ENCODE data around the gene EPHA7. TPM values are rescaled to one million over a fixed set of nuclear protein-coding genes. Genes with fewer than 3 reads are reported as not detected.

Gene EPHA7
- total and polyA plus RNA-seq, 2 of the 4 experiments (the other 2 are of a cell fraction) = not detected

GRCh38 chr6:93282521-93283031 is 136.8 kb downstream of the EPHA7 start:
- POLR2A ChIA-PET (ENCODE audit: unreplicated experiment) = no interaction called here
- H2AFZ ChIP-seq (replicated peaks; ENCODE audit: low read length, poor library complexity) = no peak overlapping the region
- H3K4ac ChIP-seq (ENCODE audit: low read depth, low read length) = no peak overlapping the region
- H3K4me1 ChIP-seq (ENCODE audit: control insufficient read depth, insufficient read depth, low read length) = no peaks in the 10 kb centered on the region
- H3K27me3 ChIP-seq (ENCODE audit: control insufficient read depth, insufficient read depth, low read length) = no peaks in the 10 kb centered on the region
- no peak overlapping the region for H4K8ac ChIP-seq (ENCODE audit: low read depth in 2 of 2, low read length in 2 of 2)
- H4K20me1 ChIP-seq (ENCODE audit: insufficient read depth, low read length) = no peaks in the 10 kb centered on the region
- no peak overlapping the region for H3K56ac ChIP-seq (ENCODE audit: extremely low read depth, insufficient read depth, low read length)
- H3K14ac ChIP-seq (replicated peaks; ENCODE audit: low read depth, low read length) = no peak overlapping the region
- no peak overlapping the region for H2AK5ac ChIP-seq (ENCODE audit: low read depth, low read length)
- in situ Hi-C loops (cut with MboI; ENCODE audit: low sequenced_read_pairs) = no loop called here
- TF ChIP-seq NFE2L2 (IDR thresholded peaks at IDR 0.05; ENCODE audit: low read depth, low read length) = no peak
- no peak overlapping the region for H3K4me3 ChIP-seq (ENCODE audit: insufficient read depth, low read depth, low read length)
- H3K79me1 ChIP-seq (ENCODE audit: low read depth in 1 of 2, low read length in 2 of 2) = no peaks in the 10 kb centered on the region
- no TSS peak for BruUV-seq (replicated peaks)
- H3K4me2 ChIP-seq (ENCODE audit: low read depth, low read length) = no peak overlapping the region
- WGBS, 2 experiments (ENCODE audit: extremely low coverage in 2 of 2, insufficient read length in 1 of 2) = no CpG with 5 or more reads among the region's 28 CpGs
- H3K27ac ChIP-seq (ENCODE audit: insufficient read depth, low read length) = no peak overlapping the region
- H2BK15ac ChIP-seq (ENCODE audit: low read depth, low read length) = no peak overlapping the region
- no peak overlapping the region for H2BK20ac ChIP-seq (ENCODE audit: low read depth, low read length)
- H3K9me3 ChIP-seq (ENCODE audit: control insufficient read depth, insufficient read depth, low read length) = no peaks in the 10 kb centered on the region
- no peaks in the 10 kb centered on the region for H3K9me1 ChIP-seq (ENCODE audit: insufficient read depth, low read length)
- no peak overlapping the region for H2AK9ac ChIP-seq (replicated peaks; ENCODE audit: low read depth, low read length, poor library complexity)
- H2BK5ac ChIP-seq (ENCODE audit: low read depth, low read length, poor library complexity, severe bottlenecking) = no peak overlapping the region
- ATAC-seq (ENCODE audit: low read depth) (no peak), DNase-seq (no peak)
- CTCF ChIA-PET = no interaction called here
- dilution Hi-C loops (cut with HindIII; ENCODE audit: low sequenced_read_pairs, unreplicated experiment) = no loop called here
- H3K9ac ChIP-seq (ENCODE audit: low read depth, low read length) = no peak overlapping the region
- H4K5ac ChIP-seq (ENCODE audit: low read depth, low read length) = no peak overlapping the region
- H3K36me3 ChIP-seq (ENCODE audit: control insufficient read depth, insufficient read depth, low read length) = no peaks in the 10 kb centered on the region
- H4K91ac ChIP-seq (ENCODE audit: insufficient read depth, low read depth, low read length) = no peak overlapping the region
- no peak overlapping the region for H3K23ac ChIP-seq (ENCODE audit: low read depth, low read length)
- no peak overlapping the region for H3K18ac ChIP-seq (ENCODE audit: low read depth, low read length)
- H2BK120ac ChIP-seq (ENCODE audit: low read depth, low read length) = no peak overlapping the region
- intact Hi-C loops (cut with micrococcal nuclease) = no loop called here
